ENCODE results near the gene ANKLE1. TPM values are rescaled to one million over a fixed set of nuclear protein-coding genes. Genes with fewer than 3 reads are reported as not detected.
A peak's percentile ranks its signal among the peaks of the same experiment; 100 is the strongest.

Gene ANKLE1
- total RNA-seq, 4 donors from 2014 or later, result 0.30 to 2.5 (median 1.5) TPM

DNA sequence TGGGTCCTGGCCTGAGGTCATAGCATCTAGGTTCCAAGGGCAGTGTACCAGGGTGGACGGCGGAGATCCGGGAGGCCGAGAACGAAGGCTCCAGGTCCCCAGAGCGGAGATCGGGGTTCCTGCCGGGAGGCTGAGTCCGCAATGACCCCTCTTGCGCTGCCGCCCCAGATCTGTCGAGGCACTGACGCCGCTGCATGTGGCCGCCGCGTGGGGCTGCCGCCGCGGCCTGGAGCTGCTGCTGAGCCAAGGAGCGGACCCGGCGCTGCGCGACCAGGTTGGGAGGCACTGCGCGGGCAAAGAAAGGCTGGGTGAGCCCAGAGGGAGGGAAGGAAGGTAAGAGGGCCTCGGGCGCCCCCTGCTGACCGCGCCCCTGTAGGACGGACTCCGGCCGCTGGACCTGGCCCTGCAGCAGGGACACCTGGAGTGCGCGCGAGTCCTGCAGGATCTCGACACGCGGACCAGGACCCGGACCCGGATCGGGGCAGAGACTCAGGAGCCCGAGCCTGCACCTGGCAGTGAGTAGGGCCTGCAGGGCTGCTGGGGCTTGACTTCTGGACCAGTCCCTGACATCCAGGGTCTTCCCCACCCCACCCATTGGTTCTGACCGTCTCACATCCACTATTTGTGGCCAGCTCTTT is 906 bp downstream of the ANKLE1 start:
- H3K27me3 ChIP-seq, result peaks cover 14% of the 10 kb centered on the region
- DNase-seq (ENCODE audit: low spot score in 2 of 2), result peak; percentile 80 to 89
- TF ChIP-seq CTCF (IDR thresholded peaks at IDR 0.05) (peak; percentile 70 to 88), POLR2AphosphoS5 (IDR thresholded peaks at IDR 0.05) (no peak)
- H3K27ac ChIP-seq, result no peak overlapping the region
- H3K9me3 ChIP-seq, result no peaks in the 10 kb centered on the region
- WGBS, result 8% methylated on average over 10 of the region's 45 CpGs
- peaks cover 14% of the 10 kb centered on the region for H3K36me3 ChIP-seq
- H3K4me3 ChIP-seq, result peak overlapping the region; percentile 44
- peaks cover 18% of the 10 kb centered on the region for H3K4me1 ChIP-seq

DNA sequence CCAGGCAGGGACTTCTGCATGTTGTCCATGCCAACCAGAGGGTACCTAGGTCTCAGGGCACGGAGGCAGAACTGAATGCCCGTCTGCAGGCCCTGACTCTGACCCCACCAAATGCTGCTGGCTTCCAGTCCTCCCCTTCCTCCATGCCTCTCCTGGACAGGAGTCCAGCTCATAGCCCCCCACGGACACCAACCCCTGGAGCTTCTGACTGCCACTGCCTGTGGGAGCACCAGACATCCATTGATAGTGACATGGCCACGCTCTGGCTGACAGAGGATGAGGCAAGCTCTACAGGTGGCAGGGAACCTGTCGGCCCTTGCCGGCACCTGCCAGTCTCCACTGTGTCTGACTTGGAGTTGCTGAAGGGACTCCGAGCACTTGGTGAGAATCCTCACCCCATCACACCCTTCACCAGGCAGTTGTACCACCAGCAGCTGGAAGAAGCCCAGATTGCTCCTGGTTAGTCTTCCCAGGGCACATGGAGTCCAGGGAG is 1.8 kb downstream of the ANKLE1 start:
- peaks cover 14% of the 10 kb centered on the region for H3K27me3 ChIP-seq
- TF ChIP-seq EP300 (IDR thresholded peaks at IDR 0.05) (no peak), POLR2A (IDR thresholded peaks at IDR 0.05) (no peak), CTCF (IDR thresholded peaks at IDR 0.05) (no peak), POLR2AphosphoS5 (IDR thresholded peaks at IDR 0.05) (no peak)
- WGBS, result 100% methylated on average over 4 of the region's 7 CpGs
- no peaks in the 10 kb centered on the region for H3K9me3 ChIP-seq
- no peak for DNase-seq (ENCODE audit: low spot score in 2 of 2)
- no peak overlapping the region for H3K27ac ChIP-seq
- peaks cover 4% of the 10 kb centered on the region for H3K36me3 ChIP-seq
- H3K4me1 ChIP-seq, result peaks cover 18% of the 10 kb centered on the region
- H3K4me3 ChIP-seq, result no peak overlapping the region

DNA sequence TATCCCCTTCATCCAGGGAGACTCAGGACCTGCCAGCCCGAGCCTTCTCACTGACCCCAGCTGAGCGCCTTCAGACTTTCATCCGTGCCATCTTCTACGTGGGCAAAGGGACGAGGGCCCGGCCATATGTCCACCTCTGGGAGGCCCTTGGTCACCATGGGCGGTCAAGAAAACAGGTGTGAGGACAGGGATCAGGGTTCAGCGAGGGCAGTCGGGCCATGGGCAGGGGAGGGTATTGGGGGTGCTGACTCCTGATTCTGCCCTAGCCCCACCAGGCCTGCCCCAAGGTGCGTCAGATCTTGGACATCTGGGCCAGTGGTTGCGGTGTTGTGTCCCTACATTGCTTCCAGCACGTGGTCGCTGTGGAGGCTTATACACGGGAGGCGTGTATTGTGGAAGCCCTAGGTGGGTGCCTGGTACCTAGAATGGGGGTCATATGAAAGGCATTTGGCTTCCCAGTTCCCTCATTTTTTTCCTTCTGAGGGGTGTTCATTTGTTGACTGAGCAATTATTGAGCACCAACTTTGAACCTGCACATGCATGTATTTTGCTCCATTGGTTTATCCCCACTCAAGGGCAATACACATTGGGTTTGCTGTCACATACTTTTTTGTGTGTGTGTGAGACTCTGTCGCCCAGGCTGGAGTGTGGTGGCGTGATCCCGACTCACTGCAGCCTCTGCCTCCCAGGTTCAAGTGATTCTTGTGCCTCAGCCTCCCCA is 3.9 kb downstream of the ANKLE1 start:
- H3K9me3 ChIP-seq, result no peaks in the 10 kb centered on the region
- no peaks in the 10 kb centered on the region for H3K36me3 ChIP-seq
- no peak for DNase-seq (ENCODE audit: low spot score in 2 of 2)
- no peak for TF ChIP-seq POLR2AphosphoS5 (IDR thresholded peaks at IDR 0.05)
- no peak for TF ChIP-seq EP300 (IDR thresholded peaks at IDR 0.05)
- no peak for TF ChIP-seq CTCF (IDR thresholded peaks at IDR 0.05)
- TF ChIP-seq POLR2A (IDR thresholded peaks at IDR 0.05), result no peak
- no peak overlapping the region for H3K27ac ChIP-seq
- peaks cover 14% of the 10 kb centered on the region for H3K27me3 ChIP-seq
- H3K4me3 ChIP-seq, result no peak overlapping the region
- WGBS, result 95% methylated on average over 18 of the region's 18 CpGs
- H3K4me1 ChIP-seq, result peaks cover 18% of the 10 kb centered on the region

DNA sequence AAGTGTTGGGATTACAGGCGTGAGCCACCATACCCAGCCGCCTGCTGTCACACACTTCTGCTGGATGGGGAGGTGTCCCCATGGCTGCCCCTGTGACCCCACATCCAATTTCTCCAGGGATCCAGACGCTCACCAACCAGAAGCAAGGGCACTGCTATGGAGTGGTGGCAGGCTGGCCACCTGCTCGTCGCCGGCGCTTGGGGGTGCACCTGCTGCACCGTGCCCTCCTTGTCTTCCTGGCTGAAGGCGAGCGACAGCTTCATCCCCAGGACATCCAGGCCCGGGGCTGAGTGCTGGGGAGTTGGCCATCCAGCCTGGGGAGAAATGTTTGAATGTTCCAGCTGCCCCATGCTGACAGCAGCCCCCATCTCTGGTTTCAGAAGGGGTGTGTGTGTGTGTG is 4.6 kb downstream of the ANKLE1 start:
- no peak overlapping the region for H3K4me3 ChIP-seq
- TF ChIP-seq POLR2A (IDR thresholded peaks at IDR 0.05) (no peak), CTCF (IDR thresholded peaks at IDR 0.05) (no peak), POLR2AphosphoS5 (IDR thresholded peaks at IDR 0.05) (no peak), EP300 (IDR thresholded peaks at IDR 0.05) (no peak)
- peaks cover 15% of the 10 kb centered on the region for H3K4me1 ChIP-seq
- no peak for DNase-seq (ENCODE audit: low spot score in 2 of 2)
- H3K36me3 ChIP-seq, result no peaks in the 10 kb centered on the region
- no peak overlapping the region for H3K27ac ChIP-seq
- peaks cover 13% of the 10 kb centered on the region for H3K27me3 ChIP-seq
- H3K9me3 ChIP-seq, result no peaks in the 10 kb centered on the region
- WGBS, result 93% methylated on average over 5 of the region's 11 CpGs

GRCh38 chr19:17286752-17287151 is 5.1 kb downstream of the ANKLE1 start:
- H3K9me3 ChIP-seq, result no peaks in the 10 kb centered on the region
- TF ChIP-seq POLR2AphosphoS5 (IDR thresholded peaks at IDR 0.05) (no peak), POLR2A (IDR thresholded peaks at IDR 0.05) (no peak), CTCF (IDR thresholded peaks at IDR 0.05) (no peak), EP300 (IDR thresholded peaks at IDR 0.05) (no peak)
- WGBS, result 95% methylated on average over 8 of the region's 9 CpGs
- H3K27me3 ChIP-seq, result peaks cover 8% of the 10 kb centered on the region
- H3K4me1 ChIP-seq, result peaks cover 10% of the 10 kb centered on the region
- DNase-seq (ENCODE audit: low spot score in 2 of 2), result no peak
- no peak overlapping the region for H3K27ac ChIP-seq
- H3K36me3 ChIP-seq, result no peaks in the 10 kb centered on the region
- no peak overlapping the region for H3K4me3 ChIP-seq

Measured in suprapubic skin (tissue), 4 donors.